Measurements from ENCODE around the gene CSNK2B.
A peak's percentile ranks its signal among the peaks of the same experiment; 100 is the strongest.

CSNK2B gene

GRCh38 chr6:31689249-31690110, 23.6 kb downstream of the CSNK2B start:
- Mint-ChIP-seq H3K4me3 (no peak overlapping the region), H3K27ac (peak overlapping the region; percentile 74), H3K4me1 (peaks cover 8% of the 10 kb centered on the region), H3K9me3 (no peaks in the 10 kb centered on the region), H3K36me3 (peaks cover 85% of the 10 kb centered on the region)
- ATAC-seq (peak; percentile 39), DNase-seq (ENCODE audit: low spot score in 2 of 2) (no peak)

GRCh38 chr6:31690231-31691077, 24.6 kb downstream of the CSNK2B start:
- Mint-ChIP-seq H3K27ac (peak overlapping the region; percentile 74), H3K4me1 (peaks cover 8% of the 10 kb centered on the region), H3K4me3 (no peak overlapping the region), H3K36me3 (peaks cover 87% of the 10 kb centered on the region), H3K9me3 (no peaks in the 10 kb centered on the region)
- DNase-seq (ENCODE audit: low spot score in 2 of 2): no peak
- no peak for ATAC-seq

GRCh38 chr6:31691078-31691463, 25.2 kb downstream of the CSNK2B start:
- Mint-ChIP-seq H3K4me1 (peaks cover 8% of the 10 kb centered on the region), H3K36me3 (peaks cover 87% of the 10 kb centered on the region), H3K9me3 (no peaks in the 10 kb centered on the region), H3K4me3 (no peak overlapping the region), H3K27ac (no peak overlapping the region)
- DNase-seq (ENCODE audit: low spot score in 2 of 2) (no peak), ATAC-seq (no peak)

DNA sequence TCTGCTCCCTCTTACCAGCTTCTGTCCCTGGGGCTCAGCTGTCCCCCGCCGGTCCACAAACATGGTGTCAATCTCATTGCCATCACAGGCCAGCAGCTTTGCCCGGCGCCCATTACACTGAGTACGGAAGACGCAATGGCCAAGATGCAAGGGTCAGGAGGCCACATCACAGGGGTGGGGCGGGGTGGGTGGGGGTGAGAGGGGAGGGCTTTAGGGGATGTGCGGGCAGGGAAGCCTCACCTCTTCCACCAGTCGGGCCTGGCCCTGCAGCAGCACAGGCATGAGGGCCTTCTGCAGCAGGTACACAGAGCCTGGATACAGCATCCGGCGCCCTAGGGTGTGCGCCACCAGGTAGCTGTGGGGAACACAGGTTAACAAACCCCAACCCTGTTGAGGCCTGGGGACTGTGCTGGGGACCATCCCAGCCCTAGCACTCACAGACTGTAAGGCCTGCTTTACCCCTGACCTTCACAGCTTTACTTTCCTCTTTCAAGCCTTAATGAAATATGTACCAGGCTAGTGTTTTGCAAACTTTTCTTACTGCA, 25.8 kb downstream of the CSNK2B start:
- Mint-ChIP-seq H3K4me3 (no peak overlapping the region), H3K4me1 (peaks cover 8% of the 10 kb centered on the region), H3K9me3 (no peaks in the 10 kb centered on the region), H3K27ac (no peak overlapping the region), H3K36me3 (peaks cover 87% of the 10 kb centered on the region)
- no peak for ATAC-seq
- no peak for DNase-seq (ENCODE audit: low spot score in 2 of 2)

- peaks cover 87% of the 10 kb centered on the region for H3K36me3 Mint-ChIP-seq
- no peak overlapping the region for H3K27ac Mint-ChIP-seq
These were observed 26.5 kb downstream of the CSNK2B start for GRCh38 chr6:31692353-31692752.

DNA sequence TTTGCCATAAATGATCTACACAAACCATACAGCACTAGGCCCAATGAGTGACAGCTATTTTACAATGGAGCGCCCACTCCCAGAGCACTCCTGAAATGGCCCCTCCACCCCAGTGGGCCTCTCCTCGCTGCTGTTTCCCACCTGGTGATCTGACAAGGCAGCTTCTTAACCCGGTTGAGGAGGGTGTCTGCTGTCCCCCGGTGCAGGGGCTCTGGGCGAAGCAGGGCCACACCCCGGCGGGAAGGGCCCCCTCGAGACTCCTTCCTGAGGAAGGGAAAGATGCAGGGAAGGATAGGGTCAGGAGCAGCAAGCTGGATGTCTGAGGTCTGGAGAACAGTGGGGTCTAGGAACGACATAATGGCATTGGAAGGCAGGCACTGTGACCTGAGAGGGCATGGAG, 27.0 kb downstream of the CSNK2B start:
- Mint-ChIP-seq H3K4me3 (no peak overlapping the region), H3K9me3 (no peaks in the 10 kb centered on the region), H3K4me1 (peaks cover 18% of the 10 kb centered on the region), H3K27ac (no peak overlapping the region), H3K36me3 (peaks cover 87% of the 10 kb centered on the region)
- DNase-seq (ENCODE audit: low spot score in 2 of 2): no peak
- ATAC-seq: no peak

More at GRCh38 chr6:31692353-31692752, 26.5 kb downstream of the CSNK2B start:
- ATAC-seq (no peak), DNase-seq (ENCODE audit: low spot score in 2 of 2) (no peak)
- no peaks in the 10 kb centered on the region for H3K9me3 Mint-ChIP-seq
- H3K4me1 Mint-ChIP-seq: peaks cover 13% of the 10 kb centered on the region
- H3K4me3 Mint-ChIP-seq: no peak overlapping the region

DNA sequence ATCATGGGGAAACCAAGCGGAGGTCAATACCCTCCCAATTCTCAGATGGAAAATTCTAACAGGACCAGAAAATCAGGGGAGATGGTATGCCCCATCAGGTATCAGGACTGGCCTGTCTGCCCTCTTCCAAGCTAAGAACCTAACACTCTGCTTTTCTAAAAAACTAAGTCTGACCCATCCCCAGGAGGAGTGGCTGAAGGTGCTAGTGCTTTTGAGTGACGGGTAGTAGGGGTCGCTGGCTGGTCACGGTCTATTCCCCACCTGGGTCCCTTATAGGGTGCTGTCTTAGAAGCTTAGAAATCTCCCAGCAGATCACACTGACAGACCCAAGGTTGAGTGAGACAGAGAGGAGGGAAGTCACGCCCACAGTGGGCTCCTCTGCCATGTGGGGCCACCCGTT, 27.7 kb downstream of the CSNK2B start:
- DNase-seq (ENCODE audit: low spot score in 2 of 2) (no peak), ATAC-seq (no peak)
- peaks cover 87% of the 10 kb centered on the region for H3K36me3 Mint-ChIP-seq
- no peak overlapping the region for H3K27ac Mint-ChIP-seq
- H3K4me3 Mint-ChIP-seq: no peak overlapping the region
- peaks cover 21% of the 10 kb centered on the region for H3K4me1 Mint-ChIP-seq
- no peaks in the 10 kb centered on the region for H3K9me3 Mint-ChIP-seq

GRCh38 chr6:31697555-31697954, 31.7 kb downstream of the CSNK2B start:
- Mint-ChIP-seq H3K4me3 (peak overlapping the region; percentile 3), H3K9me3 (no peaks in the 10 kb centered on the region), H3K36me3 (peaks cover 95% of the 10 kb centered on the region), H3K4me1 (peaks cover 31% of the 10 kb centered on the region), H3K27ac (peak overlapping the region; percentile 83)
- ATAC-seq (peak; percentile 85), DNase-seq (ENCODE audit: low spot score in 2 of 2) (no peak)

DNA sequence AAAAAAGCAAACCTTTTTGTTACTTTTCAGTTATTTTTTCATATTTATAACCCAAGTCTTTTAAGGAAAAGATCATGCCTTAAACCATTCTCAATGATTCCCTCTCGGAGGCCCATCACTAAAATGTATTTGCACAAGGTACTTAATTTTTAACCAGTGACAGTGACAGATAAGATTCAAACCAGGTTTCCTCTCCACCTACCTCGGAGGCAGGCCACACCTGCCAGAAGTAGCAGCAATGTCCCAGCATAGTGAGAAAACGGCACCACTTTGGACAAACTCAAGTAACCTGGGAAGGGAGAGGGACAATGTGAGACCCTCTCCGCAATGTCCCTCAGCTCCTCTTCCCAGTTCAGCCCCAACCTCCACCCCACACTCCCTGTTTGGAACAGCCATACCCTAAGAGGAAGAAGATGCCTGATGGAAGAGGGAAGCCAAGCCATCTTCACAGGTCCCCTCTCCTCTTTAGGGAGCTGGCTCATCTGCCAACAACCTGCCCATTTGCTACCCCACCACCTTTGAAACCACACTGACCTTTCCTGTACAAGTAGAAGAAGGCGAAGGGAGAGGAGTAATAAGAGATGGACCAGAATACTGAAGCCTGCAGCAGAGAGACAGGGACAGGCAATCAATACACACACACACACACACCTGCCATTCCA, 35.0 kb downstream of the CSNK2B start:
- Mint-ChIP-seq H3K9me3 (no peaks in the 10 kb centered on the region), H3K27ac (peak overlapping the region; percentile 95), H3K4me3 (peak overlapping the region; percentile 94), H3K36me3 (peaks cover 66% of the 10 kb centered on the region), H3K4me1 (peaks cover 38% of the 10 kb centered on the region)
- ATAC-seq: no peak
- no peak for DNase-seq (ENCODE audit: low spot score in 2 of 2)

GRCh38 chr6:31701666-31702404, 36.0 kb downstream of the CSNK2B start:
- no peak for ATAC-seq

GRCh38 chr6:31702405-31702818, 36.5 kb downstream of the CSNK2B start:
- Mint-ChIP-seq H3K36me3 (peaks cover 50% of the 10 kb centered on the region), H3K9me3 (no peaks in the 10 kb centered on the region), H3K4me3 (peak overlapping the region; percentile 94), H3K27ac (peak overlapping the region; percentile 95), H3K4me1 (peaks cover 33% of the 10 kb centered on the region)
- no peak for DNase-seq (ENCODE audit: low spot score in 2 of 2)
- peak; percentile 27 for ATAC-seq

More at GRCh38 chr6:31701666-31702404, 36.0 kb downstream of the CSNK2B start:
- peaks cover 38% of the 10 kb centered on the region for H3K4me1 Mint-ChIP-seq
- H3K27ac Mint-ChIP-seq: peak overlapping the region; percentile 95
- DNase-seq (ENCODE audit: low spot score in 2 of 2): no peak
- H3K4me3 Mint-ChIP-seq: peak overlapping the region; percentile 94
- H3K9me3 Mint-ChIP-seq: no peaks in the 10 kb centered on the region
- H3K36me3 Mint-ChIP-seq: peaks cover 56% of the 10 kb centered on the region

GRCh38 chr6:31702819-31703716, 37.2 kb downstream of the CSNK2B start, which contains the start of gene ABHD16A:
Gene ABHD16A (minus strand): TSS chr6:31703324. CDS start chr6:31703281, 43 bp downstream.
- Mint-ChIP-seq H3K27ac (peak within 1 kb of the TSS; percentile 95), H3K36me3 (peaks cover 44% of the 10 kb centered on the region), H3K4me3 (peak within 1 kb of the TSS; percentile 94), H3K9me3 (no peaks in the 10 kb centered on the region), H3K4me1 (peaks cover 26% of the 10 kb centered on the region)
- DNase-seq (ENCODE audit: low spot score in 2 of 2): peak; percentile 85 to 95
- peak; percentile 97 for ATAC-seq

DNA sequence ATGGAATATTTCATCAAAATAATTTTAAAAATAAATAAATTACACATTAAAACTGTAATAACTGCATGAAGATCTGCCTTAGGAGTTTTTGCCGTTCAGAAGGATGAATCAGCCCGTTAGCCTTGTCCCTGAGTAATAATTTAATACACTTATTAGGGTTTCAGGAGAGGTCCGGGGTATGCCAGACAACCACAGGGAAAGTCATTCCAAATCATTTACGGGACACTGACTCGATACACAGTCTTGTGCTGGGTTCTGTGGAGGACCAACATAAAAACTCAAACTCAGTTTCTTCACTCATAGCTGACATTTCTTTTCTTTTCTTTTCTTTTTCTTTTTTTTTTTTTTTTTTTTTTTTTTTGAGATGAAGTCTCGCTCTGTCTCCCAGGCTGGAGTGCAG, 40.1 kb downstream of the CSNK2B start:
- DNase-seq (ENCODE audit: low spot score in 2 of 2) (no peak), ATAC-seq (no peak)
- Mint-ChIP-seq H3K27ac (no peak overlapping the region), H3K9me3 (no peaks in the 10 kb centered on the region), H3K36me3 (peaks cover 15% of the 10 kb centered on the region), H3K4me1 (peaks cover 29% of the 10 kb centered on the region), H3K4me3 (no peak overlapping the region)
